T-helper 2 cell (primary cell): ENCODE results near the gene CRYBB3.
"Not testable (repeated sequence)": the region's sequence is repeated elsewhere in the genome, so short reads cannot be mapped to it uniquely, and the experiment has no call there.

Source experiments
- DNase-seq, 5 experiments: peaks; one replicate each; pipeline versions ENCODE4 v3.0.0 to v3.0.0-alpha.2; 2012 to 2022

The CRYBB3 gene

DNA sequence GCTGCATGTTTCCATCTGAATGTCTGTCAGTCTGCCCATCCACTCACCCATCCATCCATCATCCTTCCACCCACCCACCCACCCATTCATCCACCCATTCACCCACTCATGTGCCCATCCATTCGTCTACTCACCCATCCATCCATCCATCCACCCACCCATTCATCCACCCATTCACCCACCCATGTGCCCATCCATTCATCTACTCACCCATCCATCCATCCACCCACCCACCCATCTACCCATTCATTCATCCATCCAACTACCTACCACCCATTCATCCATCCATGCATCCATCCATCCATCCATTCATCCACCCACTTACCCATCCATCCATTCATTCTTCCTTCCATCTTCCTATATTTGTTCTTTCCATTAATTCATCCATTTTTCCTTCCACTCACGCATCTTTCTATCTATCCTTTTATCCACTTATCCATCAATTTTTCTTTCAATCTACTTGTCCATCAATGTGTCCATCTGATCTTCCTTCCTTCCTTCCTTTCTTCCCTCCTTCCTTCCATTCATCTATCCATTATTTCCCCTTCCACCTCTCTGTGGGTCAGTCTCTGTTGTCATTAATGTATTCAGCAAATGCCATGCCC lies 8.0 kb downstream of the CRYBB3 start:
- DNase-seq: no peak

DNA sequence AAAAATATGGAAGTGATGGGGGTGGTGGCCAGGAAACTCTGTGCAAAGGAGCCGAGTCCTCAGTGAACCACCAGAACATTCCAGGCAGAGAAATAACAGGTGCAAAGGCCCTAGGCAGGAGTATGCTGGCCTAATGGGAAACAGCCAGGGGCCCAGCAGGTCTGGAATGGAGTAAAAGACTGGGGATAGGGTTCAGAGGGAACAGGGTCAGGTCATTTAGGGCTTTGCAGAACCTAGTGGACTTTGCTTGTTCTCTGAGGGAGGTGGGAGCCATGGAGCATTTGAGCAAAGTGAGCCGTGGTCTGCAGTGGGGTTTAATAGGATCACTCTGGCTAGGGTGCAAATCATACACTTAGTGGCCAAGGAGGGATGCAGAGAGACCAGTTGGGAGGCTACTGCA lies 8.7 kb downstream of the CRYBB3 start:
- DNase-seq: no peak

DNA sequence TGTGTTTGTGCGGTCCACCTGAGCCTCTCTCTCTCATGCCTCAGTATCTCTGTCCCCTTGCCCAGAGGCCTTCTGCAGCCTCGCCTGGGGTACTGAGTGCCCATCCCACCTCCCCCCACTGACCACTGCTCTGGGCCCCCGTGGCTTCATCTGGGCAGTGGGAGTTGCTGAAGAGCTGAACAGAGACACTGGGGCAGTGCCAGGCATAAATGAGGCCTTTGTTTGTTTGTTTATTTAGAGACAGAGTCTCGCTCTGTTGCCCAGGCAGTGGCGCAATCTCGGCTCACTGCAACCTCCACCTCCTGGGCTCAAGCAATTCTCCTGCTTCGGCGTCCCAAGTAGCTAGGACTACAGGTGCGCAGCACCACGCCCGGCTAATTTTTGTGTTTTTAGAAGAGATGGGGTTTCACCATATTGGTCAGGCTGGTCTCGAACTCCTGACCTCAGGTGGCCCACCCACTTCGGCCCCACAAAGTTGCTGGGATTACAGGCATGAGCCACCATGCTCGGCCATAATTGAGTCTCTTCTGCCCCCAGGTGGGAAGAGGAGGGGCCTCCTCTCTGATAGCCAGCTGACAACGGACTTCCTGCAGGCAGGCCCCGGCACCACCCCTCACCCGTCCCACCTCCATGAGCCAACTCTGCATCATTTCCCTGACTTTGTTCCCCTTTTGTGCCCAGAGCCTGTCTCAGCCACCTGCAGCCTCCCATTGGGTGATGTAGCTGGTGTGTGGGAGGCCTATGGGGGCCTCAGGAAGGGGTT lies 9.3 kb downstream of the CRYBB3 start:
- DNase-seq: no peak

DNA sequence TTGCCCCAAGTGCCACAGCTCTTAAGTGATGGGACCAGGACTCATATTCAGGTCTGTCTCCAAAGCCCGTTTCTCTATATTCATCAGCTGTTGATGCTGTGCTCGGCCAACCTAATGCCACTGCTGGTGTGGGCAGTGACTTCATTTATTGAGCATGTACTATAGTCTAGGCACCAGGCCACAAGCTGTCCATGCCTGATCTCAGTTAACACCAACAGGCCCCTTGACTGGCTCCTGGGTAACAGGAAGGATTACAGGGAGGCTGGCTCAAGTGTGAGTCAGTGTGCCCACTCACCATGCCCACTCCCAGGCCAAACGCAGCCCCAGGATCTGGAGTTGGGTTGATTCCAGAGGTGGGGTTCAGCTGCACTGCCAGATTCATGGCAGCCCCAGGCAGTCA lies 11.1 kb downstream of the CRYBB3 start:
- no peak for DNase-seq

DNA sequence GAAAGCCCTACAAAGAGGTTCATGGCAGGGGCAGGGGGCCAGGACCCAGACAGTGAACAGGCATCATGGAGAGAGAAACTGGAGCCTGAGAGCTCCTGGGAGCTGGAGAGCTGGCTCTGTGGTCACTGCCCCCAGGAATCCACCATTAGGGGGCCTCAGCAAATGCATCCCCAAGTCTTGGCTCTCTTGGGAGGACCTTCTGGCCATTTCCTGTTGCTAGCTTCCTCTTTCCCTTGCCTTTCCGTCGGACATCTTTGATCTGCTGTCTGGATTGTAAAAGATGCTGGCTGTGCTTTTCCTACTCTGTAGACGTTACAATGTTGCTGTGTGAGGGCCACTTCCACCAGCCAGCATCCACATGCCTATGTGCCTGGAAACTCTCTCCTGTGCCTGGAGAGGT lies 12.7 kb downstream of the CRYBB3 start:
- no peak for DNase-seq

DNA sequence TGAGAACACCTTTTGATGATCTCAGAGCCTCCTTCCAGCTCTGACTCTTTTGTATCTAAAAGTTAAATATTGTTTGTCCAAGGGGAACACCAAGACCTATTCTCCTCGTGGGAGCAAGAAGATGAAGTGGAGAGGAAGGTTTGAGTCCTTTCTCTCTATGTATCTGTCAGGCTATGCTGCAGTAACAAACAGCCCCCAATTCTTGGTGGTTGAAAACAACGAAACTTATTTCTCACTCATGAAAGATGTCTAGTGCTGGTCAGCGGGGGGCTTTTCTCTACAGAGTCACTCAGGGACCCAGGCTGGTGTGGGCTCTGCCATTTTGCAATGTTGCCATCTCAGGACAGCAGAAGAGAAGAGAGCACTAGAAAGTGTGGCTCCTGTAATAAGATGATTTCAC lies 13.6 kb downstream of the CRYBB3 start:
- no peak for DNase-seq

DNA sequence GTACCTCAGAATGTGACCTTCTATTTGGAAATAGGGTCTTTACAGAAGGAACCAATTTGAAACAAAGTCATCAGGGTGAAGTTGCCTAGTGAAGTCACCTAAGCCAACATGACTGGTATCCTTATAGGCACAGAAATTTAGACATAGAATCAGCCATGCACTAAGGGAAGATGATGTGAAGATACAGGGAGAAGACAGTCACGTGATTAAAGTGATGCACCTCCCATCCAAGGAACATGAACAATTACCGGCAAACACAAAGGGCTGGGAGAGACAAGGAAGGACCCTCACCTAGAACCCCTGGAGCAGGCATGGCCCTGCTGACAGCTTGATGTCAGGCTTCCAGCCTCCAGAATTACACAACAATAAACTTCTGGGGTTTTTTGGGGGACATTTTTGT lies 16.6 kb downstream of the CRYBB3 start:
- DNase-seq: no peak

DNA sequence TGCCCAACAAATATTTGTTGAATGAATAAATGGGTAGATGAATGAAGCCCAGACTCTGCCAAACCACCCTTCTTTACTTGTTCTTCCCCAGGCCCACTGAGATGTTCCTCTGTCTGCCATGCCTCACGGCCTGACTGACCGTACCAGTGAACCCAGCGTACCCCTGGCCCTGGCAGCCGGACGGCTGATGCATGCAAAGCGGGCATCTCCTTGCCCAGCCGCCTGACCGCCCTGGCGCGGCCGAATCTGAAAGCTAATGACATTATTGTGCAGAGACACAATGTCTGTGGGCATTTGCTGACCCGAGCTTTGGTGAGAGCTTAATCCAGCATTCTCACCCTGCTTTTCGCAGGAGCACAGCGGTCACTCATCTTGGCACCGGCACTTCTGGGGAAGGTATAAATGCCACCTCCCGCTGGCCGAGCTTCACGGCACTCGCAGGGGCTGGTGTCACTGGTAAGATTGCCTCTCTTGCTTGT lies 19.6 kb downstream of the CRYBB3 start, which contains the start of gene CRYBB2:
TSS of gene CRYBB2 (plus strand) at position 429 of the 479 bp plus-strand sequence. CDS start 1,791 bp downstream, outside the sequence.
- no peak for DNase-seq

DNA sequence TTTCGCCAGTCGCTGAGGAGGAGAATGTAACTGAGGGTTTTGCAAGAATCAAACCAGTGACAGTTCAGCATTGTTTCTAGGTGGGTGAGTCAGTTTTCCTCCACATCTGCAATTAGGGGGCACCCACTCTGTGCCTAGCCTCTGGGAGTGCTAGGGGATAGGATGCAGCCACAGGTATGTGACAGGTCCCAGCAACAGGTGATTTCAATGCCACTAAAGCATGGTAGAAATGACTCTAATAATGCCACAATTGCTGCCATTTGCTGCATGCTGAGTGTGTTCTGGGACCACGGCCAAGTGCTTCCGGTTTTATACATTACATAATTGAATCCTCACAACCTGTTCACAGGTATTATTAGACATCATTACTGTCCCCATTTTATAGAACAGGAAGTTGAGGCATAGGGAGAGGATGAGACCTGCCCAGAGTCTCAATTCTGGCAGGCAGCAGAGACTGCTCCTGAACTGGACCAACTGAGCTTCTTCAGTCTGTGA lies 20.3 kb downstream of the CRYBB3 start:
- DNase-seq: no peak

DNA sequence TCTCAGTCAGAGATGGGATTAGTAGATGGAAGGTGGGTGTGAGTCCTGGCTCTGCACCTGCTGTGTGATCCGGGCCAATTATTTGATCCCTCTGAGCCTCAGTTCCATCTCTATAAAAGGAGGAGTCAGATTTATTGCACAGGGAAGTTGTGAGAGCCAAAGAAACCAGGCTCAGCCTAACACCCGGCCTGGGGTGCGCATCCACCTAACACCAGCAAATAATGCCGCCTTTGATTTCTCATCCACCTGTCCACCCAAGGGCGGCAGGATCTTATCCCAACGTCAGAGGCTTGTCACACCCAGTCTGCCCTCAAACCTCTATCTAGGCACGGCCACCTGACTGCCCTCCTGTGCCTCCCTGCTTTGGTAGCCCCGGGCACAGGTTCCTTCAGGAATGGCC lies 22.1 kb downstream of the CRYBB3 start:
- DNase-seq: no peak

DNA sequence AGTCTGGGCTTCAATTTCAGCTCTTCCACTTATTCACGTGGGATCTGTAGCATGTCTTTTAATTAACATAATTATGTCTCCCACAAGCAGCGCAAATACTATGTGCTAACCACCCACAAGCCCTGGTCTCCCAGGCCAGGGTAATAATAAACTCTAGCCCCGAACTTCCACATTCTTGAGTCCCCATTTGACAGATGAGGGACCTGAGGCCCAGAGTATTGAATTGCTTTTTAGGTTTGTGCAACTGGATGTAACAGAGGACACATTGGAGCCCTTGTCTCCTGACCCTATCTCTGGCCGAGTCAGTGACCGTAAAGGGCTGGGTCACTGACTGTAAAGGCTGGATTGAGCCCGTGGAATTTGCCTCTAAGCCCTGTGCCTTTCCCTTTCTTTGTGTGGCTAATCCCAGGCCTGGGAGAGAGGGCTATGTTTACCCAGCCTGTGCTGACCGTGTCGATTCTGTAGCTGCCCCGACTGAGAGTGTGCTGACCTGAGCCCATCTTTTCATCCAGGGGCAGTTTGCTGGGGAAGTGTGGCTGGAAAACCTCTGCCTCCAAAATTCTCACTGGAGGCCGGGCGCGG lies 23.7 kb downstream of the CRYBB3 start:
- DNase-seq: no peak

DNA sequence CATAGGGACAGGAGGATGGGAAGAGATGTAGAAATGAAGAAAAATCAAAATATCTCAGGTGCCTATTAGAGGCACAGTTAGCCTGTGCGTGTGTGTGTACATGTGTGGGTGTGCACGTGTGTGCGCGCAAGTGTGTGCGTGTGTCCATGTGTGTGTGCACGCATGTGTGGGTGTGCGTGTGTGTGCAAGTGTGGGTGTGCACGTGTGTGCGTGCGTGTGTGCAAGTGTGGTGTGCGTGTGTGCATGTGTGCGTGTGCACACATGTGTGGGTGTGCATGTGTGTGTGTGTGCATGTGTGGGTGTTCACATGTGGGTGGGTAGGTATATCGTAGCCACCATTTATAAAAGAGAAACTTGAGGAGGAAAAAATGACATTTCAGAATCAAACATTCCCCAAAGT lies 29.2 kb downstream of the CRYBB3 start:
- no peak for DNase-seq

DNA sequence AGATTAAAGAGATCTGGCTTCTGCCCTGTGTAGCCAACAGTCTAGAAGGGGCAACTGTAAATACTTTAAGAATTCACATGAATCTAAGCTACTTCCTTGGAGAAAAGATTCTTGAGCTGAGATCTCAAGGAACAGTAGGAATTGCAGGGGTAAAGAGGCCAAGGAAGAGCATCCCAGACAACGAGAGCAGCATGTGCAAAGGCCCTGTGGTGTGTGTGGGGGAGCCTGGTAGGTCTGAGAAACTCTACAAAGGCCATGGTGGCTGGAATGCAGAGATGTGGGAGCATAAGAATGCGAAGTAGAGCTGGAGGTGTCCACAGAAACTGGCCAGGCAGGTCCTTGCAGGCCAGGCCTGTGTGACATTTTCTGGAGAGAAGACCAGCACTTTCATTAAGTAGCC lies 31.1 kb downstream of the CRYBB3 start:
- DNase-seq: not testable (repeated sequence)

DNA sequence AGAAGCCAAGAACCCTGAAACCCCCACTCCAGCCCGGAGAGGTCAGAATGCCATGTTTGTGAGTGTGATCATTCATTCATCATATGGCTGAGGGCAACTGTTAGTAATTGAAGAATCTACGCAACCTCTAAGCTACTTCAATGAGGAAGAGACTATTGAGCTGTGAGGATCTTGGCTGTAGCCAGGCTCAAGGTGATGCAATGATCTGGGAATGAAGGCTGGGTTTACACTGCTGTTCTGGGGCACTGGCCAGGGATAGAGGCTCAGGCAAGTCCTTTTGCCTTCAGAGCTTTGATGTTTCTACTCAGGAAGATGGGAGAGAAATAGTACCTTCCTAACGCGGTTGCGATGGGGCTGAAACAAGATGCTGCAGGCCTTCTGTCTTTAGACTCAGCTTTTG lies 32.6 kb downstream of the CRYBB3 start:
- no peak for DNase-seq

DNA sequence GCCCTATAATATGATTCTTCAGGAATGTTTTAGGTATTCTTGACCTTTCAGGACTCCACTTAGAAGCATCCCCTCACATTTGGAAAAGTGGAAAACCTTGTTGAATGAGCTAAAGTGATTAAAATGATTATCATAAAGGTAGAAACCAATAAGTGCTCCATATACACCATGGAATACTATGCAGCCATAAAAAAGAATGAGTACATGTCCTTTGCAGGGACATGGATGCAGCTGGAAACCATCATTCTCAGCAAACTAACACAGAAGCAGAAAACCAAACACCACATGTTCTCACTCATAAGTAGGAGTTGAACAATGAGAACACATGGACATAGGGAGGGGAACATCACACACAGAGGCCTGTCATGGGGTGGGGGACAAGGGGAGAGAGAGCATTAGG lies 34.0 kb downstream of the CRYBB3 start:
- not testable (repeated sequence) for DNase-seq

DNA sequence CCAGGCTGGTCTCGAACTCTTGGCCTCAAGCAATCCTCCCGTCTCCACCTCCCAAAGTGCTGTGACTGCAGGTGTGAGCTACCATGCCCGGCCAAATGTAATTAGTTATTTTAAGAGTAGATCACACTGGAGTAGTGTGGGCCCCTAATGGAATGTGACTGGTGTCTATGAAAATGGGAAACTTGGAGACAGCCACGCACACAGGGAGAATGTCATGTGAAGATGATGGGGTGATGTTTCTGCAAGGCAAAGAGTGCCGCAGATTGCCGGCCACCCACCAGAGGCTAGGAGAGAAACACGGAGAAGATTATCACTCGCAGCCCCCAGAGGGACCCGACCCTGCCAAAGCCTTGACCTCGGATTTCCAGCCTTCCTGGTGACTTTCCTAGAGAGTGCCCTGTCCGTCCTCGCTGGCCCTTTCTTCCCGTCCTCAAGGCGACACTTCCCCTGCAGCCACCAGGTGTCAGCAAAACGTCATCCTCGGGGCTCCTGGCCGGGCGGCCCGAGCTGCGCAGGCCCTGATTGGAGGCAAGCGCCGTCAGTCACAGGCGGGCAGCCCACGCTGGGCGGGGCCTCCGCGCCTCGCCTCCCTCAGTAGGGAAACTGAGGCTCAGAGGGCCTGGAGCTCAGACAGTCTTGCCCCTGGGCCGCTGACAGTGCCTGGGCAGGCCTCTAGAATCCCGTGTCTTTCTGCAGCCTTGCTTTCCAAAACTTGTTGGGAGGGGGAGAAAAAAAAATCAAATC lies 36.1 kb downstream of the CRYBB3 start:
- peak in 4 of 5 experiments; percentile 8 to 86 (median 30) for DNase-seq

DNA sequence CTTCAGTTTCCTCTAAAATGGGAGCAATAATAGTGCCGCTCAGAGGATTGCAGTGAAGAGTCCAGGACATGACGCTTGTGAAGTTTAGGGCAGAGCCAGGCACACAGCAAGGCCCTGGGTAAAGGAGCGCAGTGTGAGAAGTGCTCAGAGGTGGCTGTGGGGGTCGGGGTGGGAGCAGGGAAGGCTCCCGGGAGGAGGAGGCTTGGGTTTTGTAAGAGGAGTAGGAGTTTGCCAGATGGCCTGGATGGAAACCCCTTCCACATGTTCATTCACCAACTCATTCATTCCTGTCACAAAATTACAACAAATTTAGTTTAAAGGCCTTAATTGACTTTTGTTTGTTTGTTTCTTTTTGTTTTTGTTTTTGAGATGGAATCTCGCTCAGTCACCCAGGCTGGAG lies 36.8 kb downstream of the CRYBB3 start:
- no peak for DNase-seq

DNA sequence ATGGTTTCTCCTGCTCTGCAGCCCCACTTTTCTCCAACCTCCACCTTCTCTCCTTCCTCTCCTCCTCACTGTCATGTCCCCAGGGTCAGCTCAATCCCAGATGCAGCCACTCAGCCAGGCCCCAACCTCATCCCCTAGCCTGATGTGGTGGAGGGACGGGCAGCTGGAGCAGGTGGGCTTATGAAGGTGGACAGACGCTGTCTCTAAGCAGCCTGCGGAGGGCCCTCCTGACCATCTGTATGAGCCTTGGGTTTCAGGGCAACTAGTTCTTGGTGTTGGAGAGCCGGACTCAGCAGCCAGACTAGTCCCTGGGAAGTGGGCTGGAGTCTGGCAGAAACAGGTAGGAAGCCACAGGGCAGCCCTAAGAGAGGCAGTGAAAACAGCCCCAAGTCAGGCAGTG lies 37.8 kb downstream of the CRYBB3 start:
- DNase-seq: no peak

DNA sequence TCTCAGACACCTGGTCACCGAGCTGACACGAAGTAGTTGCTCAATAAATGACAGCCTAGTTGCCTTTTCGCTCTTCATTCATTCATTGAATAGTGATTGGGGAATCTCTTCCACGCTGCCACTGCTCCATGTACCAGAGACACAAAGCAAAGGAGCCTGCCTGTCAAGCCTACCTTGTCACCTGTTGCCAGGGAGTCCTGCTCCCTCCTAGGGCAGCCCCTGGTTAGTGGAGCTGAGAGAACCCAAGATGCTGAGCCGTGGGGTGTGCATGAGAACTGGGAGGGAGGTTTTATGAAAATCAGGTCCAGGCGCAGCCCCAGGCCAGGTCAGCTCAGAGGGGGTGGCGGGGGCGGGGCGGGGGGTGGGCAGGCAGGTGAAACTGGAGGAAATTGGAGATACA lies 38.4 kb downstream of the CRYBB3 start:
- not testable (repeated sequence) for DNase-seq

DNA sequence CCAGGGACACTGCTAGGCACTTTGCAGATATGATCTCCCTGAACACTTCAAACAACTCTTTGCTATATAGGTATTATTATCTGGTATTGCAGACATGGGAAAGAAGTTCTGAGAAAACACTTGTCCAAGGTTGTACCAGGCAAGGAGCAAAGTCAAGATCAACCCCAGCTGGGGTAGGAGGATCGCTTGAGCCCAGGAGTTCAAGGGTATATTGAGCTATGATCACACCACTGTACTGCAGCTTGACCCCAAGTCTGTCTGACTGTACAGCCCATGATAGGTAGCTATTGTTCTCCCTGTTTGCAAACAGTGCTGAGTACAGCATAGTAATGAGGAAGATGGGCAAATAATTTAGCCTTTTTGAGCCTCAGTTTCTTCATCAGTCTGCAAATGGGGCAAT lies 55.5 kb downstream of the CRYBB3 start:
- not testable (repeated sequence) for DNase-seq
